HepG2 (cell line): Measurements from ENCODE around the gene TRPC4.

Experiments
- POLR2A ChIP-seq, 2 experiments: IDR thresholded peaks; 2 replicates each; pipeline ENCODE4 v1.6.1; 2011; ENCODE audit warnings: low read depth in 2 of 2, low read length in 2 of 2, mild to moderate bottlenecking in 1 of 2, moderate library complexity in 1 of 2; ENCODE audit not compliant: insufficient read depth in 1 of 2
- RELA ChIP-seq: sonication (generic); formaldehyde crosslinking; IDR thresholded peaks from 2 replicates; pipeline ENCODE4 v1.4.0; 2020; ENCODE audit warnings: missing genetic modification reagents
- ZBTB7A ChIP-seq: sonication (generic); formaldehyde crosslinking; IDR thresholded peaks from 2 replicates; pipeline ENCODE4 v1.8.0; 2022; ENCODE audit warnings: mild to moderate bottlenecking, missing genetic modification reagents

- TF ChIP-seq RELA (CRISPR knock-in tag) (no peak), ZBTB7A (CRISPR knock-in tag) (no peak), POLR2A (IDR thresholded peaks at IDR 0.05; ENCODE audit: insufficient read depth in 1 of 2, low read depth in 2 of 2, low read length in 2 of 2) (no peak)
These were observed 237.3 kb downstream of the TRPC4 start for GRCh38 chr13:37632294-37632693.
